22Rv1 (cell line): ENCODE data around the gene FKBP2.

Experiments used
- CTCF ChIP-seq: fragments of 450-650 bp; IDR thresholded peaks from 2 replicates; pipeline ENCODE4 v1.5.1; 2017; ENCODE audit warnings: mild to moderate bottlenecking
- ZFX ChIP-seq: fragments of 450-650 bp; IDR thresholded peaks from 2 replicates; pipeline ENCODE4 v1.6.1; 2017; ENCODE audit warnings: antibody characterized with exemption, borderline replicate concordance

GRCh38 chr11:64192434-64192833 lies 48.5 kb upstream of the FKBP2 start:
- TF ChIP-seq CTCF (no peak), ZFX (no peak)
